H1 (cell line): ENCODE measurements around the gene BMF. TPM values are rescaled to one million over a fixed set of nuclear protein-coding genes. Genes with fewer than 3 reads are reported as not detected.

ENCODE experiments used
- CTCF ChIA-PET: fragments of 300-600 bp; sonication (Branson Sonifier 250); formaldehyde crosslinking; loops from one replicate; lab custom pipeline; 2021; ENCODE audit not compliant: partially characterized antibody; lab: Charles Lee
- POLR2A ChIA-PET: fragments of 300-600 bp; sonication (Branson Sonifier 250); formaldehyde crosslinking; loops from one replicate; lab custom pipeline; 2021; ENCODE audit warnings: inconsistent platforms; ENCODE audit not compliant: partially characterized antibody; lab: Charles Lee
- DNase-seq, 2 experiments: peaks; one replicate each; pipeline versions ENCODE4 v3.0.0 to v3.0.0-alpha.2; 2010 to 2022; ENCODE audit warnings: low spot score in 2 of 2, low read depth in 1 of 2, mixed read lengths in 1 of 2
- FAIRE-seq: peaks from 2 replicates; lab custom pipeline; 2011; peaks lifted over from hg19 to GRCh38; lab: Jason Lieb, UNC
- H2AFZ ChIP-seq: 2 replicates; pipeline ENCODE4 v1.8.1; 2012; ENCODE audit warnings: low read length, inconsistent platforms
- H2AK5ac ChIP-seq: 2 replicates; pipeline ENCODE4 v1.6.1; 2013; ENCODE audit warnings: low read depth, low read length
- H2BK120ac ChIP-seq: replicated peaks from 2 replicates; pipeline ENCODE3; 2013; ENCODE audit warnings: low read depth, low read length, inconsistent platforms
- H2BK12ac ChIP-seq: 2 replicates; pipeline ENCODE4 v1.6.1; 2013; ENCODE audit warnings: low read depth, low read length
- H2BK15ac ChIP-seq: 2 replicates; pipeline ENCODE4 v1.6.1; 2013; ENCODE audit warnings: low read length
- H2BK20ac ChIP-seq: 2 replicates; pipeline ENCODE4 v1.6.1; 2013; ENCODE audit warnings: low read length
- H2BK5ac ChIP-seq: 2 replicates; pipeline ENCODE4 v1.6.1; 2013; ENCODE audit warnings: low read depth, low read length
- H3K14ac ChIP-seq: 2 replicates; pipeline ENCODE4 v1.6.1; 2013; ENCODE audit warnings: inconsistent platforms; ENCODE audit not compliant: insufficient read length
- H3K18ac ChIP-seq: 2 replicates; pipeline ENCODE4 v1.6.1; 2013; ENCODE audit warnings: low read length; ENCODE audit errors: extremely low read depth
- H3K23ac ChIP-seq: 2 replicates; pipeline ENCODE4 v1.6.1; 2013; ENCODE audit warnings: inconsistent platforms; ENCODE audit not compliant: insufficient read length
- H3K23me2 ChIP-seq: 2 replicates; pipeline ENCODE4 v1.6.1; 2013; ENCODE audit warnings: low read depth, low read length
- H3K27ac ChIP-seq: 2 replicates; pipeline ENCODE4 v1.6.1; 2011; ENCODE audit warnings: low read depth, low read length, inconsistent platforms
- H3K27me3 ChIP-seq, 4 experiments: replicated peaks in 1 of 4; 1 replicate in 1 of 4; 2 replicates in 3 of 4; pipeline versions ENCODE4 v1.6.1 to v1.8.1; 2011 to 2013; ENCODE audit warnings: low read length in 3 of 4, mild to moderate bottlenecking in 3 of 4, inconsistent platforms in 2 of 4, mixed read lengths in 2 of 4, moderate library complexity in 1 of 4; ENCODE audit not compliant: control insufficient read depth in 3 of 4, insufficient read depth in 3 of 4; ENCODE audit errors: extremely low read depth in 1 of 4
- H3K36me3 ChIP-seq, 4 experiments: 2 replicates each; pipeline versions ENCODE4 v1.6.1 to v1.8.1; 2011 to 2013; ENCODE audit warnings: mild to moderate bottlenecking in 4 of 4, low read length in 3 of 4, moderate library complexity in 2 of 4, control low read depth in 1 of 4, inconsistent platforms in 1 of 4; ENCODE audit not compliant: insufficient read depth in 4 of 4, control insufficient read depth in 2 of 4
- H3K4ac ChIP-seq: replicated peaks from 2 replicates; pipeline ENCODE3; 2013; ENCODE audit warnings: low read length, low read depth, mixed read lengths, inconsistent platforms; ENCODE audit not compliant: insufficient read length
- H3K4me1 ChIP-seq, 4 experiments: replicated peaks in 1 of 4; 1 replicate in 1 of 4; 2 replicates in 3 of 4; pipeline versions ENCODE4 v1.6.1 to v1.8.1; 2011 to 2013; ENCODE audit warnings: low read length in 3 of 4, inconsistent platforms in 2 of 4, mixed read lengths in 1 of 4; ENCODE audit not compliant: insufficient read depth in 4 of 4, control insufficient read depth in 3 of 4
- H3K4me2 ChIP-seq, 2 experiments: 2 replicates each; pipeline versions ENCODE4 v1.6.1 to v1.8.1; 2011 to 2013; ENCODE audit warnings: low read depth in 2 of 2, low read length in 2 of 2, control low read depth in 1 of 2, inconsistent platforms in 1 of 2, mild to moderate bottlenecking in 1 of 2; ENCODE audit not compliant: insufficient read depth in 1 of 2
- H3K4me3 ChIP-seq, 4 experiments: fragments of 200-600, 300-600 bp in 1 of 4; sonication (generic), shearing (Covaris generic), sonication (Bioruptor Twin) in 1 of 4; 2 replicates each; pipeline versions ENCODE4 v1.5.1 to v1.8.1; 2011 to 2016; ENCODE audit warnings: low read length in 4 of 4, low read depth in 3 of 4, control low read depth in 2 of 4, inconsistent platforms in 2 of 4, mild to moderate bottlenecking in 2 of 4, mixed read lengths in 1 of 4, moderate library complexity in 1 of 4; ENCODE audit not compliant: insufficient read depth in 2 of 4; ENCODE audit errors: extremely low read depth in 1 of 4
- H3K56ac ChIP-seq: replicated peaks from 2 replicates; pipeline ENCODE3; 2013; ENCODE audit warnings: low read depth, mild to moderate bottlenecking, mixed read lengths, low read length, inconsistent platforms; ENCODE audit not compliant: insufficient read length
- H3K79me1 ChIP-seq: 2 replicates; pipeline ENCODE4 v1.6.1; 2013; ENCODE audit warnings: low read depth, low read length, control low read depth
- H3K79me2 ChIP-seq, 2 experiments: 2 replicates each; pipeline versions ENCODE4 v1.6.1 to v1.8.1; 2012 to 2013; ENCODE audit warnings: low read length in 2 of 2, mild to moderate bottlenecking in 2 of 2, inconsistent platforms in 1 of 2; ENCODE audit not compliant: insufficient read depth in 2 of 2, control insufficient read depth in 1 of 2
- H3K9ac ChIP-seq, 4 experiments: replicated peaks in 1 of 4; 1 replicate in 1 of 4; 2 replicates in 3 of 4; pipeline versions ENCODE4 v1.6.1 to v1.8.1; 2011 to 2013; ENCODE audit warnings: low read depth in 3 of 4, low read length in 3 of 4, control low read depth in 2 of 4, mild to moderate bottlenecking in 2 of 4, moderate library complexity in 2 of 4, inconsistent platforms in 1 of 4; ENCODE audit errors: extremely low read depth in 1 of 4
- H3K9me3 ChIP-seq, 2 experiments: 2 replicates each; pipeline versions ENCODE4 v1.6.1 to v1.8.1; 2012 to 2013; ENCODE audit warnings: mild to moderate bottlenecking in 2 of 2, moderate library complexity in 2 of 2, control low read depth in 1 of 2, inconsistent platforms in 1 of 2, low read depth in 1 of 2, low read length in 1 of 2, mixed read lengths in 1 of 2; ENCODE audit not compliant: insufficient read depth in 2 of 2
- H4K20me1 ChIP-seq, 2 experiments: replicated peaks in 1 of 2; 2 replicates each; pipeline versions ENCODE3 to v1.8.1; 2011 to 2013; ENCODE audit warnings: inconsistent platforms in 2 of 2, low read length in 2 of 2, mild to moderate bottlenecking in 1 of 2; ENCODE audit not compliant: insufficient read depth in 2 of 2, control insufficient read depth in 1 of 2
- H4K5ac ChIP-seq: 2 replicates; pipeline ENCODE4 v1.6.1; 2013; ENCODE audit warnings: low read length, low read depth, mixed read lengths, inconsistent platforms; ENCODE audit not compliant: insufficient read length
- H4K8ac ChIP-seq: 2 replicates; pipeline ENCODE4 v1.8.0; 2013; ENCODE audit warnings: mild to moderate bottlenecking, moderate library complexity, low read length, inconsistent platforms; ENCODE audit not compliant: insufficient read depth; ENCODE audit errors: extremely low read depth
- H4K91ac ChIP-seq: replicated peaks from 2 replicates; pipeline ENCODE3; 2013; ENCODE audit warnings: low read length, mixed read lengths, inconsistent platforms; ENCODE audit not compliant: insufficient read length
- BRCA1 ChIP-seq: IDR thresholded peaks from 2 replicates; pipeline ENCODE4 v1.6.1; 2012; ENCODE audit warnings: low read depth, low read length, improper control_type of control experiment
- MAX ChIP-seq: IDR thresholded peaks from 2 replicates; pipeline ENCODE4 v1.6.1; 2012; ENCODE audit warnings: inconsistent platforms
- WGBS, 2 experiments: shearing (Covaris generic) in 1 of 2; methylation state at CpG; one replicate each; pipeline versions ENCODE4 v1.1.6 to v1.1.7; 2013 to 2015; ENCODE audit warnings: low lambda C conversion rate in 2 of 2, mixed read lengths in 2 of 2, inconsistent platforms in 1 of 2, low coverage in 1 of 2, missing lambda C conversion rate in 1 of 2; ENCODE audit not compliant: insufficient replicate concordance in 2 of 2, insufficient coverage in 1 of 2, insufficient read length in 1 of 2; ENCODE audit errors: extremely low coverage in 1 of 2, missing lambda C conversion rate in 1 of 2; 5-methylcytosine and 5-hydroxymethylcytosine counted together
- polyA plus RNA-seq, 7 experiments: library from polyadenylated mRNA; depleted of rRNA in 3 of 7; stranded (reverse) in 5 of 7; unstranded in 2 of 7; fragments of >200 nt in 5 of 7; fragments of 200-250 nt in 2 of 7; gene quantifications; 1 replicate in 5 of 7; 2 replicates in 1 of 7; 4 replicates in 1 of 7; pipeline versions ENCODE4 v1.2.1 to v1.2.3, GENCODE V29; 2011 to 2013; ENCODE audit warnings: missing spikeins in 2 of 7, mixed read lengths in 2 of 7
- total RNA-seq: library from RNA; stranded (reverse); fragmentation: NEBNext Ultra II Directional; extraction: Animal tissue kit (Norgen Biotek cat#: 25700); gene quantifications from 2 replicates; pipeline ENCODE4 v1.2.1, GENCODE V29; 2021

Gene BMF
- total and polyA plus RNA-seq, 2 of the 8 experiments (the other 6 are each of a cell fraction or from before 2014, with no cell fraction given) = 21.2 to 24.2 TPM

DNA sequence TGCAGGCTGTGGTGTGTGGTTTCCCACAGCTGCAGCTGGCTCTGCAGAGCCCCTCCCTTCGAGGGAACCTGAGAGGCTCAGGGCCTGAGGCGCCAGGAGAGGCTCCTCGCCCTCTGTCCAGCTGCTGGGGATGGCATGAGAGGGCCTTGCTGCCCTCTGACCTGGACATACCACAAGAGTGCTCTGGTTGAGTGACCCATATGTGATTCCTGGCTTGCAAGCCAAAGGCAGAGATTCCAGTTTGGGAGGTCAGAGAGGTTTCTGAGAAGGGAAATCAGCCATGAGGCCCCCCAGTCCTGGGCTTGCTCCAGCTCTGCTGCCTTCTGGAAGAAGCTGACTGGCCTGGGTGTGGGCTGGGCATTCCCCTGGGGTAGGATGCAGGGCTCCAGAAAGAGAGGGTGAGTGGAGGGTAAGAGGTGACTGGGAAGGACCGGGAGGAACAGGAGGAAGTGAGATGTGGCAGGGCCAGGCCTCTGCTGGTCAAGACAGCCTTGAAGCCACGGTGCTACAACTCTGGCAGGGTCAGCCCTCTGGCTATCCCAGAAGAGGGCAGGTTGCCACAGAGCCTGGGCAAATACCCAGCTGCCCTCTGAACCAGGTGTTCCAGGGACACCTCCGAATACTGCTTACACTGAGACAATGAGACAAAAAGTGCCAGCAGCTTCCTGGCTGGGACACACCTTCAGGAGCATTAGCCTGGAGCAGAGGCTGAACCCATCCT is 53.7 kb downstream of the BMF start:
- Histone ChIP-seq H3K27me3 (no peaks in the 10 kb centered on the region), H3K56ac (no peak overlapping the region), H3K18ac (no peak overlapping the region), H3K4ac (no peak overlapping the region), H3K9me3 (no peaks in the 10 kb centered on the region), H3K23me2 (peaks cover 6% of the 10 kb centered on the region; the same call in 1 of the 2 replicates), H4K20me1 (peaks cover 0 to 4% of the 10 kb centered on the region in 2 experiments), H2AK5ac (no peak overlapping the region), H3K14ac (no peak overlapping the region), H3K23ac (no peak overlapping the region), H3K4me2 (no peak overlapping the region), H3K36me3 (no peaks in the 10 kb centered on the region), H3K79me2 (no peaks in the 10 kb centered on the region), H3K9ac (no peak overlapping the region), H2AFZ (no peak overlapping the region), H2BK15ac (0 out of 2 replicates have a peak overlapping the region, but pooled peaks have one; percentile 33), H2BK12ac (no peak overlapping the region), H3K27ac (no peak overlapping the region), H4K8ac (0 out of 2 replicates have a peak overlapping the region, but pooled peaks have one; percentile 22), H3K79me1 (no peaks in the 10 kb centered on the region), H2BK20ac (no peak overlapping the region), H3K4me3 (no peak overlapping the region), H2BK5ac (0 out of 2 replicates have a peak overlapping the region, but pooled peaks have one; percentile 45), H2BK120ac (no peak overlapping the region), H4K91ac (no peak overlapping the region), H3K4me1 (peaks cover 3 to 13% (median 5%) of the 10 kb centered on the region in 4 experiments), H4K5ac (no peak overlapping the region)
- ChIA-PET CTCF (interaction anchor here (0.9 to 5.7 kb wide), 15 partner anchors 8 to 219 kb away, joined by 3 to 99 read pairs (median 5); partner anchors contain the start of gene BMF), POLR2A (interaction anchor here (0.6 to 2.0 kb wide), 5 partner anchors 15 to 514 kb away, joined by 3 to 7 read pairs (median 4); partner anchors contain the start of genes BUB1B and RPUSD2)
- TF ChIP-seq BRCA1 (no peak), MAX (no peak)
- WGBS, 2 experiments = 85% methylated on average over 6 of the region's 6 CpGs; no CpG with 5 or more reads in 1 of the 2 experiments
- no peak for FAIRE-seq
- DNase-seq = no peak
